ENCODE data around the gene ATRAID. TPM values are rescaled to one million over a fixed set of nuclear protein-coding genes. Genes with fewer than 3 reads are reported as not detected.
"Not testable (repeated sequence)": the region's sequence is repeated elsewhere in the genome, so short reads cannot be mapped to it uniquely, and the experiment has no call there.

ATRAID gene, protein sequence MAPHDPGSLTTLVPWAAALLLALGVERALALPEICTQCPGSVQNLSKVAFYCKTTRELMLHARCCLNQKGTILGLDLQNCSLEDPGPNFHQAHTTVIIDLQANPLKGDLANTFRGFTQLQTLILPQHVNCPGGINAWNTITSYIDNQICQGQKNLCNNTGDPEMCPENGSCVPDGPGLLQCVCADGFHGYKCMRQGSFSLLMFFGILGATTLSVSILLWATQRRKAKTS
- polyA plus RNA-seq (ENCODE audit: insufficient read length in 4 of 4), result 100 to 1,000 TPM; 144 to 186 (median 158) TPM

DNA sequence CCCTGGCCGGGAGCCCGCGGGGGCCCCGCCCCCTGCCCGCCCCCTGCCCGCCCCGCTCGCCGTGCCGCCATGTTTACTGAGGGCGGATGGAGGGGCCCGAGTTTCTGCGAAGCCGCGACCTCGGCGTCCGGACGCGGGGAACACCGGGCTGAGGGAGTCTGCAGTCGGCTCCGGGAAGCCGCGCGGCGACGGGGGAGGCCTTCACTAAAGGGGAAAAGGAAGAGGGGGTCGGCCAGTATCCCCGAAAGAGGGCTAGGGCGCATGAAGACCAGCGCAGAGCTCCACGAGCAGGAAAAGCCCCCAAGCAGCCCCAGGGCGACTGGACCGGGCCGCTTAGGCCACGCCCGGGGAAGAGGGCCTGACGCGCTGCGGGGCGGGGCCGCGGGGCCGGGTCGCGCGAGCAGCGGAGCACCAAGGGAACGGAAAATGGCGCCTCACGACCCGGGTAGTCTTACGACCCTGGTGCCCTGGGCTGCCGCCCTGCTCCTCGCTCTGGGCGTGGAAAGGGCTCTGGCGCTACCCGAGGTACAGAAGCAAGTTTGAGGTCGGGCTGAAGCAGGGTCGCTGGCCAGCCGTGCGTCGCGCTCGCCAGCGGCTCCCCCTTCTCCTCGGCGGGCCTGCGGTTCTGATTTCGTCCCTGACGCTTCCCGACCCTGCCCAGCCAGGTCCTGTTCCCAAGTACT is at the start of gene ATRAID, which contains the start of gene SLC5A6:
TSS of gene ATRAID (plus strand) at position 99 of the 683 bp plus-strand sequence. CDS start at position 427, 328 bp downstream.
TSS of gene SLC5A6 (minus strand) at position 326 of the 683 bp plus-strand sequence. CDS start 4,618 bp downstream, outside the sequence.
- DNase-seq (ENCODE audit: low read depth in 4 of 4, low spot score in 2 of 4), result peak; percentile 82 to 92 (median 88)

GRCh38 chr2:27162151-27163121 is 49.4 kb upstream of the ATRAID start:
- DNase-seq (ENCODE audit: low read depth in 4 of 4, low spot score in 2 of 4), result no peak

- DNase-seq (ENCODE audit: low read depth in 4 of 4, low spot score in 2 of 4), result no peak
Observed at GRCh38 chr2:27164960-27165763, 46.7 kb upstream of the ATRAID start.

DNA sequence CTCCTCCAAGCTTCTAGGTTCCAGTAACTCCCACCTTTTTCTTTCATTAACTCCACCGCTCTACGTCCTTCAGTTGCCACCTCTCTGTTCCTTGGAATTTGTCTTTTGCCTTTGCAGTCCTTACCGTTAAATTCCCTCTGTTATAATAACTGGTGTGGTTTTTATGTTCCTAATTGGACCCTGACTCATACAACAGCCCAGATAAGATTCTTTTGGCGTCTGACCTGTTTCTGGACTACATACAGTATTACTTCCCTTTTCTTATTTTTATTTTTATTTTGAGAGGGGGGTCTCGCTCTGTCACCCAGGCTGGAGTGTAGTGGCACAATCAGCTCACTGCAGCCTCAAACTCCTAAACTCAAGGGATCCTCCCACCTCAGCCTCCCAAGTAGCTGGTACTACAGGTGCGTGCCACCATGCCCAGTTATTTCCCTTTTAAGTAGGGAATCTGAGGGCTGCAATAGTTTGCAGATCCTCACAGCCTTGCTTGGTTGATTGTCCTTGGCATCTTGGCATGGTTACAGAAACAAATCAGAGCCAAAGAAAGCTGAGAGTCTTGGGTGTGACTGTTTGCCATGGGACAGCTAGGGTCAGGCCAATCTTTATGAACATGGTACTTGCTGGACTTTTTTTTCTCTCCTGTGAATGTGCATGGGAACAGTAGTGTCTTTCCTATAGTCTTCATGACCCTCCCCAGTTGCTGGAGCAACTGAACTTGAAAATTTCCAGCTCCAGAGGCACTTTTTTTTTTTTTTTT is 41.1 kb upstream of the ATRAID start:
- no peak for DNase-seq (ENCODE audit: low read depth in 4 of 4, low spot score in 2 of 4)

DNA sequence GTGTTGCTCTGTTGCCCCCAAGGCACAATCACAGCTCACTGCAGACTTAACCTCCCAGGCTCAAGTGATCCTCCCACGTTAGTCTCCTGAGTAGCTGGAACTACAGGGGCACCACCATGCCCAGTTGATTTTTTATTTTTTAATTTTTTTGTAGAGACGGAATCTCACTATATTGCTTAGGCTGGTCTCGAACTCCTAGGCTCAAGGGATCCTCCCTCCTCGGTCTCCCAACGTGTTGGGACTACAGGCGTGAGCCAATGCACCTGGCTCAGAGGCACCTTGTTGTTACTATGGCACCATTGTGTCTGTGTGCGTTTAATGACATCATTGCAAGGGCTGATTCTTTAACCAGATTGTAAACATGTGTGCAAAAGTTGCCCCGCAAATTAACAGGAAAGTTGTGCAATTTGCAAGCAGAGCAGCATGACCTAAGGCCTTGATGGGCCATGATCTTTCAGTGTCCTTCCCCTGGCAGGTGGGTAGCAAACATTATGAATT is 40.4 kb upstream of the ATRAID start:
- DNase-seq (ENCODE audit: low read depth in 4 of 4, low spot score in 2 of 4), result no peak

DNA sequence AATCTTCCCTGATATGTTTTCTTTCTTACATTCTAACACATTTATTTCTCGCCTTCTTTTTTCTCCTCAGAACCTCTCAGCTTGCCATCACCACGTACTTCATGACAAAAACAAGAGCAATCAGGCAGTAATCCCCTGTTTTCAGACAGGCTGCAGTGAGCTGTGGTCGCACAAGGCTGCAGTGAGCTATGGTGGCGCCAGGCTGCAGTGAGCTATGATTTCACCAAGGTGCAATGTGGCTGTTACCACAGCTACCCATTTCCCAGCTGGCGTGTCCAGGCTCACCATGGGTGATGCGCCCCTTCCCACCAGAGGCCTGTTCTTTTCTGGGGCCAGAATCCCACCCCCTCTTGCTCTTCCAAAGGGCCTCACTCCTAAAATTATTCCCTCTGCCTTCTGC is 37.2 kb upstream of the ATRAID start:
- no peak for DNase-seq (ENCODE audit: low read depth in 4 of 4, low spot score in 2 of 4)

DNA sequence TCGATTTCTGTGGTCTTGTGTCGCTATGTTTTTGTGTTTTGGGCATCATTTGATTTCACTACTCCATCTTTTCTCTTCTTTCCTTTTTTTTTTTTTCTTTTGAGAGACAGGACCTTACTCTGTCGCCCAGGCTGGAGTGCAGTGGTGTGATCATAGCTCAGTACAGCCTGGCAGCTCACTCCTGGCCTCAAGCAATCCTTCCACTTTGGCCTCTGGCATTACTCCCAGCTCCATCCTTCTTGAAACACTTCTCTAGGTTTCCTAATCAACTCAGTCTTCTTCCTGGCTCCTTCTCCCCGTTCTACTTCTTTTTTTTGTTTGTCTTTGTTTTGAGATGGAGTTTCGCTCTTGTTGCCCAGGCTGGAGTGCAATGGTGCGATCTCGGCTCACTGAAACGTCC is 36.5 kb upstream of the ATRAID start:
- no peak for DNase-seq (ENCODE audit: low read depth in 4 of 4, low spot score in 2 of 4)

DNA sequence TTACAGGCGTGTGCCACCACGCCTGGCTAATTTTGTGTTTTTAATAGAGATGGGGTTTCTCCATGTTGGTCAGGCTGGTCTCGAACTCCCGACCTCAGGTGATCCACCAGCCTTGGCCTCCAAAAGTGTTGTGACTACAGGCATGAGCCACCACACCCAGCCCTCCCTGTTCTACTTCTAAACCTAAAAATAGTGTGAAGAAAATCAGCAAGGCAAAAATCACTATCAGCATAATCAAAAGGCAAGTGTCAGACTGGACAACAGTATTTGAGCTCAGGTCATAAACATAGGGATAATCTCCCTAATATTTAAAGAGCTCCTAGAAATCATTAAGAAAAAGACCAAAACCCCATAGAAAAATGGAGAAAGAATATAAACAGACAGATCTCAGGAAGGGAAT is 36.1 kb upstream of the ATRAID start:
- DNase-seq (ENCODE audit: low read depth in 4 of 4, low spot score in 2 of 4), result not testable (repeated sequence)

GRCh38 chr2:27177441-27178351 is 34.1 kb upstream of the ATRAID start:
- no peak for DNase-seq (ENCODE audit: low read depth in 4 of 4, low spot score in 2 of 4)

- DNase-seq (ENCODE audit: low read depth in 4 of 4, low spot score in 2 of 4), result no peak
Observed at GRCh38 chr2:27178469-27178868, 33.4 kb upstream of the ATRAID start.

DNA sequence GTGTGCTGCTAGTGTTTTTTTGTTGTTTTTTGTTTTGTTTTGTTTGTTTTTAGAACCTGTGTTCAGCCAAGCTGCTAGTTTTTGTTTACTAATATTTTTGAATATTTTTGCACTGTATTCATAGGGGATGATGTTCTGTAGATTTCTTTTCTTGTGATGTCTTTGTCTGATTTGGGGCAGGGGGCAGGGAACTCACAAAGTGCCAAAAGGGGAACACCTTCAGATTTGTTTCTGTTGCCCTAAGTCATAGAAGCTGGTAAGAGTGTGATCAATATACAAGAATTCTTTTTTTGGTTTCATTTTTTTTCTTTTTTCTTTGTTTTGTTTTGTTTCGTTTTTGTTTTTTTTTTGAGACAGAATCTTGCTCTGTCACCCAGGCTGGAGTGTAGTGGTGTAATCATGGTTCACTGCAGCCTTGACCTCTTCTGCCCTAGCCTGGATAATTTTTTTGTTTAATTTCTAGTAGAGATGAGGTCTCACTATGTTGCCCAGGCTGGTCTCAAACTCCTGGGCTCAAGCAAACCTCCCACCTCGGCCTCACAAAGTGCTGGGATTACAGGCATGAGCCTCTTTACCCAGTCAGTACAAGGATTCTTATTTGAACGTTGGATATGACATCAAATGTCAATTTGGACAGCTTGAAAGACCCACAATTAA is 32.4 kb upstream of the ATRAID start:
- DNase-seq (ENCODE audit: low read depth in 4 of 4, low spot score in 2 of 4), result no peak

DNA sequence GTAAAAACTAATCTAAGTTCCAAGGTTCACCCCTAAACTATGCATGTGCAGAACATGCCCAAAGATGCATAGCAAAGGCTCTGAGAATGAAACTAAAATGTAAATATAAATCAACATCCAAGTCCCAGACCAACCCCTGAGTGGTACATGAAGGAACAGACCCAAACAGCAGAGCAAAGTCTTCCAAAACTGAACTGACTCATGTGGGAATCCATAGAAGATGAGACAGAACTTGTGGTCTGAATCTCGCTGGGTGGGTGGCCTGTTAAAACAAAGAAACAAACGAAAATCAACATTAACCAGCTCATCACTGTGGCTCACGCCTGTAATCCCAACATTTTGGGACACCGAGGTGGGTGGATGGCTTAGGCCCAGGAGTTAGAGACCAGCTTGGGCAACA is 29.5 kb upstream of the ATRAID start:
- DNase-seq (ENCODE audit: low read depth in 4 of 4, low spot score in 2 of 4), result no peak

DNA sequence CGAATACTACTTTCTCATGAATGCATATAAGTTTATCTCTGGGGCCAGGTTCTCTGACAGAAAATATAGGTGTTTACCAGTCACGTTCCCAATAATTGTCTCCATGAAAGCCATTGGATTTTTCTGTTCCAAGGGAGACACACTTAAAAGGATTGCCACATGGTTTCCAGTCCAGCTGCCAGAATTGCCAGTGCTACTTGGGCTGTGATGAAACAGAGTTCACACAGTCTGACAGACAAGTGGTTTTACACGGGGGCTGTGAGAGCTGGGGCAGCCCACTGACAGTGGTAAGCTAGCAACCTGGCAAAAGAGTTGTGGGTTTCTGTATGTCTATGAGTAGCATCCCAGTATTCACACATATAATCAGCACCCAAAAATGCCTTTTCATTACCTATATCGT is 27.7 kb upstream of the ATRAID start:
- no peak for DNase-seq (ENCODE audit: low read depth in 4 of 4, low spot score in 2 of 4)

GRCh38 chr2:27185331-27186026 is 26.4 kb upstream of the ATRAID start:
- no peak for DNase-seq (ENCODE audit: low read depth in 4 of 4, low spot score in 2 of 4)

- DNase-seq (ENCODE audit: low read depth in 4 of 4, low spot score in 2 of 4), result no peak
Observed at GRCh38 chr2:27186613-27187345, 25.1 kb upstream of the ATRAID start.

GRCh38 chr2:27189989-27190388 is 21.9 kb upstream of the ATRAID start:
- no peak for DNase-seq (ENCODE audit: low read depth in 4 of 4, low spot score in 2 of 4)
